ENCODE measurements around the gene SYK.

SYK gene

DNA sequence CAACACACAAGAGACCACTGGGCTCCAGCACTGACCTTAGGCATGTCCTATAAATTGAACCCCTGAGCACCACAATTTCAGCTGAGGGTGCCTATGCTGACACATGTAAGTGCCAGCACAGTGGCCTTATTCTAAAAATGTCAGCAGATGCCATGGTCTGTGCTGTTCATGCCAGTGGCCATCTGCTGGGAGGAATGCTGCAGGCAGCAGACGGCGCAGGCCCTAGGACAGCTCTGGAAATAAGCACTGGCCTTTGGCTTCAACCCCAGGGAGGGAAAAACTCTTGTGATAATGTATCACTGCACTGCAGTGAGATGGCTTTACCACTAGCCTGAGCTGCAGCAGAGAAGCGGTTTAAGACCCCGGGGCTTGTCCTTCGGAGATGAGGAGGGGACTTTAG is 98.5 kb downstream of the SYK start:
- no peak for TF ChIP-seq ZNF274 (IDR thresholded peaks at IDR 0.05; ENCODE audit: low read depth, low read length)
- no peak overlapping the region for H3K4me3 ChIP-seq (ENCODE audit: low read length)

DNA sequence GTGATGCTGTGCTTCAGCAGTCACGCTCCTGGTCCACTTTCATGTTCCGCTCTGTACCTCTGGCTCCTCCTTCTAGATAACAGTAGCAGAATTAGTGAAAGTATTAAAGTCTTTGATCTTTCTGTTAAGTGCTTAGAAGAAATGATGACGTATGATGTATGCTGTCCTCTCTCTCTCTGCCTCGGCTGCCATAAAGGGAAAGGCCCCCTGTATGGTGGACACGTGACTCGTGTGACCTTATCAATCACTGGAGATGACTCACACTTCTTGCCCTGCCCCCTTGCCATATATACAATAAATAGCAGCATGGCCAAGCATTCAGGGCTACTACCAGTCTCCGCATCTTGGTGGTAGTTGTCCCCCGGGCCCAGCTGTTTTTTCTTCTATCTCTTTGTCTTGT is 100.3 kb downstream of the SYK start:
- no peak for TF ChIP-seq ZNF274 (IDR thresholded peaks at IDR 0.05; ENCODE audit: low read depth, low read length)
- H3K4me3 ChIP-seq (ENCODE audit: low read length), result no peak overlapping the region

DNA sequence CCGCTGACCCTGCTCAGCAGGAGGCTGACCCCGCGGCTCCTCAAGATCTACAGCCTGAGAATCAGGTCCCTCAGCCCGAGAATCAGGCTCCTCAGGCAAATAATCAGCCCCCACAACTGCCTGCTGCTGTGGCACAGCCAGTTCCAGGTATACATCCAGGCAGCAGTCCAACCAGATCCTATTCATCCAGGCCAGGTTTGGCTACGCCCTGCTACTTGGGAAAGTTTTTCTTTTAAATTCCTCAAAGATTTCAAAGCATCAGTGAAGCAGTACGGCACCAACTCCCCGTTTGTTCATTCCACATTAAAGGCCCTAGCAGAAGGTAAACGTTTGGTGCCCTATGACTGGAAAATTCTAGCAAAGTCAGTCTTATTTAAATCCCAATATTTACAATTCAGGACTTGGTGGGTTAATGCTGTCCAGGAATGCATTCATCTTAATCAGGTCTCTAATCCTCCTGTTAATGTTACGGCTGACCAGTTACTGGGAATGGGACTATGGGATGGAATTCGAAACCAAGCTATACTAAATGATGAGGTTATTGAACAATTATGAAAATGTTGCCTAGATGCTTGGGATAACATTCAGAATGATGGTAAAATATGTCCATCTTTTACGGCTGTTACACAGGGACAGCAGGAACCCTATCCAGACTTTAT is 102.3 kb downstream of the SYK start:
- no peak for TF ChIP-seq ZNF274 (IDR thresholded peaks at IDR 0.05; ENCODE audit: low read depth, low read length)
- no peak overlapping the region for H3K4me3 ChIP-seq (ENCODE audit: low read length)

DNA sequence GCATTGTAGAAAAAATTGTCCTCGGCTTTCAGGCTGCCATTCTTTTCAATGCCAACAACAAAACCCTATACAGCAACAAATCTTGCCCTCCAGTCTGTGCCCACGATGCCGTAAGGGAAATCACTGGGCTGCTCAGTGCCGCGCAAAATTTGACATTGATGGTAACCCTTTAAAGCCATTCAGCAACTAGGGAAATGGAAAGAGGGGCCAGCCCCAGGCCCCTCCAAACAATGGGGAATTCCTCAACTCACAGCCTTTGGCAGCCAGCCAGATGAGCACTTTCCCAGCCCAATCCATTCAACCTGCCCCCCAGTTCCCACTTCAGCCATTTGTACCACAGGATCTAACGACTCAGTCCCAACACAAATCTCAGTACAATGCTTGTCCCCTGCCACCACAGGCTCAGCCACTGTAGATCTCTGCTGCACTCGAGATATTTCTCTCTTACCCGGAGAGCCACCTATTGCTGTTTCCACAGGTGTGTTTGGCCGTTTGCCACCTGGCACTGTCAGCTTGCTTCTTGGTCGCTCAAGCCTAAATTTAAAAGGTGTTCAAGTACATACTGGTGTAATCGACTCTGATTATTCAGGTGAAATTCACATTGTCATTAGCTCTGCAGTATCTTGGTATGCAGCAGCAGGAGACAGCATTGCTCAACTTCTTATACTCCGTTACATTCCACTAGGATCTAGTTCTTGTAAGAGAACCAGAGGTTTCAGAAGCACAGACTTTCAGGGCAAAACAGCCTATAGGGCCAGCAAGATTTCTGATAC is 103.3 kb downstream of the SYK start:
- no peak for TF ChIP-seq ZNF274 (IDR thresholded peaks at IDR 0.05; ENCODE audit: low read depth, low read length)
- no peak overlapping the region for H3K4me3 ChIP-seq (ENCODE audit: low read length)

DNA sequence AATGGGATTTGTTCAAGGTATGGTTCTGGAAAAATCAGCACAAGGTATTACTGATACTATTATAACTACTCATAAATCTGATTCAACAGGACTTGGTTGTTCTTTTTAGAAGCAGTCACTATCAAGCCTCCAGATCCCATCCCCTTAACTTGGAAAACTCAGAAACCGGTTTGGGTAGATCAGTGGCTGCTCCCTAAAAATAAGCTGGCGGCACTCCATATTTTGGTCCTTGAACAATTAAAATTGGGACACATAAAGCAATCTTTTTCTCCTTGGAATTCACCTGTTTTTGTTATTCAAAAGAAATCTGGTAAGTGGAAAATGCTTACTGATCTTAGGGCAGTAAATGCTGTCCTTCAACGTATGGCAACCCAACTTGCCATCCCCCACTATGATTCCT is 104.2 kb downstream of the SYK start:
- H3K4me3 ChIP-seq (ENCODE audit: low read length), result no peak overlapping the region
- TF ChIP-seq ZNF274 (IDR thresholded peaks at IDR 0.05; ENCODE audit: low read depth, low read length), result no peak

DNA sequence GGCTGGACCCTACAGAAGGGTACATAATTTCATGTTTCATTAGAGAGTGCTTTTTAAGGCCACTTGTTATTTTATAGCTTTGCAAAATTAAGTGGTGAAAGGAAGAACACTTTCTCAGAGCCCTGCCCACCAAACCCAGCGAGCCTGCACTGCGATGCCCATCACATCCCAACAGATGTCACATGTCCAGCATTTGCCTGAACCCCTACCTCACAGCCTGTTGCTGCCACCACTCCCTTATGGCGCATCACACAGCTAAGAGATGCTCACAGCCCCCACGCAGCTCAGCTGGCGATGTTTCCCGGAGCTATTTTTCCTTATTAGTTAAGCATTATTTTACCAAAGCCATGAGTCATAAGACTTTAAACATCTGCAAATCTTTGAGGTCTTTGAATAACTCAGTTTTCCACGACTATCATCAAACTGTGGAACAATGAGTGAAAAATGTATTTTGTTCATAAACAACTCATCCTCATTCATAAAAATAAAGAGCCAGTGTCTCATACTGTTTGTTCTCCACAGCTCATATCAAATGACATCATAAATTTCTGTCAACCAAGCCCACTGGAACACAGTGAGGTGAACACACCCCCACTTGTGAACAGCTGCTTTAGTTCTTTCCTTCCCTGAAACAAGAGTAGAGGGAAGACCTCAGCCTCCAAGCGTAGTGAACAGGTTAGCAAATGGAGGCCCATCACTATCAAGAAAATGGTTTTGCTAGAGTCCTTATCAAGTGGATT is 104.9 kb downstream of the SYK start:
- TF ChIP-seq ZNF274 (IDR thresholded peaks at IDR 0.05; ENCODE audit: low read depth, low read length), result no peak
- no peak overlapping the region for H3K4me3 ChIP-seq (ENCODE audit: low read length)

DNA sequence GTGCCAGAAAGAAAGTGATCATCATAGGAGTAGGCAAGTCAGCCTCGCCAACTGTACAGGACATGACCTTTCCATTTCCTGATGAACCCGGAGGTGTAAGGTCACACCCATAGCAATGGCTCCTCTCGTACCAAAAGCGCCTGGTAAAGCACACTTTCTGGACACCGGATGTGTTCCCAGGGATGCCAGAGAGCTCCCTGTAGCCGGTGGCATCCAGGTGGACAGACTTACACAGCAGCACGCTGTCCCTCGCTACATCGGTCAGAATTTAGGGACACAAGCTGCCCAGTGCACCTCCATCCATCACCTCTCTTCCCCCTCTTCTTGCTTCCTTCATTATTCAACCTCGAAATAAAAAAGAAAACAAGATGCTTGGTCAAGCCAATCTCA is 105.4 kb downstream of the SYK start:
- no peak for TF ChIP-seq ZNF274 (IDR thresholded peaks at IDR 0.05; ENCODE audit: low read depth, low read length)
- no peak overlapping the region for H3K4me3 ChIP-seq (ENCODE audit: low read length)

DNA sequence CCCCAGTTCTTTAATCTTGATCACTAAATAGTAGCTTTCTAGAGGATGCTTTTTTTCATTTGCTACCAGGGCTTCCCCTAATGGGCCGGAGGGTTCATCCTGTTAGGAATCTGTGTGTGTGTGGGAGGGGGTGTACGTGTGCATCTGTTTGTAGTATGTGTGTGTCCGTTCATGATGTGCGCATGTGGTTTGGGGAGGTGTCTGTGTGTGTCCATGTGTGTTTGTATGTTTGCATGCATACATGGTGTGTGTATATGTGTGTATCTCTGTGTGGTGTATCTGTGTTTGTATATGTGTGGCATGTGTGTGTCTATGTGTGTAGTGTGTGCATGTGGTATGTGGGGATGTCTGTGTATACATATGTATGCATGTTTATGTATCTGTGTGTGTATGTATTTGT is 106.2 kb downstream of the SYK start:
- no peak for TF ChIP-seq ZNF274 (IDR thresholded peaks at IDR 0.05; ENCODE audit: low read depth, low read length)

DNA sequence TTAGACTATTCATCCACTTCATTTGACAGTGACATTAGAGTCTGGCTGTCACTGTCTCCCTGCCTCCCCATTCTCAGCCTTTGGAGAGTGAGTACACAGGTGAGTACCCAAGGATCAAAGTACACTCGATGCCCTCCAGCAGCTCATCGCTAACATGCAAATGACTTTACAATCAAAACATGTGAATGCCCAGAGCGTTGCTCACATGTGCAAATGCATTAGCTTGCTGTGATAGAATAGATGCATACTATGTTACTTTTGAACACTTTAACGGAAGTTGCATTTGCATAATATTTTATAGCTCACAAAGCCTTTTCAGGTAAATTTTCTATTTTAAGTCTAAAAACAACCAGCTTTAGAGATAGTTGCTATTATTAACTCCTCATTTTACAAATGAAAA is 107.6 kb downstream of the SYK start:
- TF ChIP-seq ZNF274 (IDR thresholded peaks at IDR 0.05; ENCODE audit: low read depth, low read length), result no peak
- H3K4me3 ChIP-seq (ENCODE audit: low read length), result no peak overlapping the region

More for the DNA sequence above, 106.2 kb downstream of the SYK start:
- no peak overlapping the region for H3K4me3 ChIP-seq (ENCODE audit: low read length)

DNA sequence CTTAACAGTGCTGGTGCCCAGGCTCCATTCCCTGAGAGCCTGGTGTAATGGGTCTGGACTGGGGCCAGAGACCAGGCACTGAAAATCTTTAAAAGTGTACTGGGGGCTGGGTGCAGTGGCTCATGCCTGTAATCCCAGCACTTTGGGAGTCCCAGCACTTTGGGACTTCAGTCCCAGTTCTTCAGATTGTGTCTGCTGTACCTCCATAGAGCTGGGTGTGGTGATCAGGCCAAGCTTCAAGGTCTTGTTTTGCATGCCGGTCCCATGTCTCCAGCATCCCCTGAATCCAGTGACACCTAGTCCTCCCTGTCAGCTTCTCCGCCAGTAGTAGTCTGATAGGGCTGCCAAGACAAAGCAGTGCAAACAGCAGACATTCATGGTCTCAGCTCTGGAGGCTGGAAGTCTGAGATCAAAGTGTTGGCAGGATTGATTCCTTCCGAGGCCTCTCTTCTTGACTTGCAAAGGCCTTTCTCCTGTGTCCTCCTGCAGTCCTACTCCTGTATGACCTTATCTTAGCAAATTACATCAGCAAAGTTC is 108.2 kb downstream of the SYK start:
- no peak for TF ChIP-seq ZNF274 (IDR thresholded peaks at IDR 0.05; ENCODE audit: low read depth, low read length)
- H3K4me3 ChIP-seq (ENCODE audit: low read length), result no peak overlapping the region

DNA sequence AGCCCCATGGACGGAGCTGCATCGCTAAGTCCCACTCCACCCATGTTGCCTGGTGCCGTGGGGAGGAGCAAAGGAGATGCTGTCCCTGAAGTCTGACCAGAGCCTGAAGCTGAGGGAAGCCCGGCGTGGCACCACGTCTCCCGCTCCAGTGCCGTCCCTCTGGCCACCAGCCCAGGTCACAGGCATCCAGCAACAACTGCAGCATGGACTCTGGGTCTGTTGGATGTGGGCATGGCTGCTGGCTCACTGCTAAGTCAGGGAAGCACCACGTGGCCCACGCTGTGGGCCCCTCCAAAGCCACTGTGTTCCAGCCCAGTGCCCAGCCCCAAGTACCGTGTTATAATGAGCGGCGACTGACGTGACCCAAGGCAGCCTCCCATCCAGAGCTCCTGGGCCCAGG is 112.6 kb downstream of the SYK start:
- H3K4me3 ChIP-seq (ENCODE audit: low read length), result no peak overlapping the region
- no peak for TF ChIP-seq ZNF274 (IDR thresholded peaks at IDR 0.05; ENCODE audit: low read depth, low read length)

DNA sequence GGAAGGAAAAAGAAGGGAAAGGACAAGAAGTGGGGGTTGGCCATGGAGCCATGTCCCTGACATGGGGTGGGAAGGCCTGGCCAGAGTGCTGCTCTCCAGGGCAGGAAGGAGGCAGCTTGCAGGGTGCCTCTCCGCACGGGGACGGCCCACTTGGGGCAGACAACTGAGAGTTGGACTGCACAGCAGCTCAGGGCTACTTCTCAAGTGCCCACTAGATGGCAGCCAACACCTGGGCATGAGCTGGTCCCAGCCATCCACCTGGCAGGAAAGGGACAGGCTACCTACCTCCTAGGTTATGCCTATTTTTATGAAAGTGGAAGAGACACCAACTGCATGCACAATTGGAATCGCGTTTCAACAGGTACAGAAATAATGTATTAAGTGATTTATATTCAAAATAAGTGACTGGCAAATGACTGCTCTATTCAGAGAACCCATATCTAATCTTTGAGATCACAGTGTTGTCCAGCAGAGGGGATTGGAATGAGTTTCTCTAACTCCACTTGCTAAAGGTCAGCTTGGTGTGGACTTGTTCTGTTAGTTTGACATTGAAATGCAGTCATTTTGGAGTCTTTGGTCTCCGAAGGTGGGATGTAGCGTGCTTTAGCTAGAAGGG is 113.4 kb downstream of the SYK start:
- no peak for TF ChIP-seq ZNF274 (IDR thresholded peaks at IDR 0.05; ENCODE audit: low read depth, low read length)
- H3K4me3 ChIP-seq (ENCODE audit: low read length), result no peak overlapping the region

DNA sequence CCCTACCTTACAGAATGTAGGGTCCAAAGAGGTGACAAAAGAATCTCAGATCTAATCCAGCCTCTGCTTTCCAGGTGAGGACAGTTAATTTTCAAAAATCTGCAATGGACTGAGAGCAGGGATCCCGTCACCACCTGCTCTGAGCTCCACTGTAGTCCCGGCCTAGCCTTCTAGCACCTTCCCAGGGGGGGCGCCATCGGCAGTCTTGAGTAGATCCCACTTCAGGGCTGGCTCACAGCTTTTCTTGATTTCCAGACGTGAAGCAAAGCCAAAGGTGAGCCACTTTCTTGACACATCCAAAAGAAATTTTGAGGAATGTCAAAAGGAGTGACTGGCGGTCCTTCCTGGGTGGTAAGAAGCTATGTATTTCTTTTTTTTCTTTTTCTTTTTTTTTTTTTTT is 114.1 kb downstream of the SYK start:
- no peak for TF ChIP-seq ZNF274 (IDR thresholded peaks at IDR 0.05; ENCODE audit: low read depth, low read length)
- H3K4me3 ChIP-seq (ENCODE audit: low read length), result no peak overlapping the region

DNA sequence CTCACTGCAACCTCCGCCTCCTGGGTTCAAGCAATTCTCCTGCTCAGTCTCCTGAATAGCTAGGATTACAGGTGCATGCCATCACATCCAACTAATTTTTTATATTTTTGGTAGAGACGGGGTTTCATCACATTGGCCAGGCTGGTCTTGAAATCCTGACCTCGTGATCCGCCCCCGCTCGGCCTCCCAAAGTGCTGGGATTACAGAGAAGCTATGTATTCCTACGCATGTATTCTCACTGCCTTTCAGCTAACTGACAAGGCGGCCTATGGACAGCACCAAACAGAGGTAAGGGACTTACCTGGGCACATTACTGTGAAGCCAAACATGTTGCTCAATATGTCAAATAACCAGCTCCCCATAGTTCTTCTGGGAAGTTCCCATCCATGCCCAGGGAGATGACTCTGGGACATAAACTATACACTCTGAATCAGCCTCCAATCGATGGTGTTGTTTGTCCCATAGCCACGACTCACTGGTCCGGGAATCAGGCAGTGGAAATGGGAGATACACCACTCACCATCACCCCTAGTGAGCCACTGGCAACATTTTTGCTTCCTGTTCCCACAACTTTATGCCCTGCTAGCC is 114.6 kb downstream of the SYK start:
- no peak for TF ChIP-seq ZNF274 (IDR thresholded peaks at IDR 0.05; ENCODE audit: low read depth, low read length)
- no peak overlapping the region for H3K4me3 ChIP-seq (ENCODE audit: low read length)
